HepG2 (cell line): ENCODE results near the gene CD4. TPM values are rescaled to one million over a fixed set of nuclear protein-coding genes. Genes with fewer than 3 reads are reported as not detected.

Source experiments
- BRD4 ChIP-seq: sonication (generic); formaldehyde crosslinking; IDR thresholded peaks from 2 replicates; pipeline ENCODE4 v1.4.0; 2020; ENCODE audit warnings: missing genetic modification reagents
- ELF4 ChIP-seq: sonication (generic); formaldehyde crosslinking; IDR thresholded peaks from 2 replicates; pipeline ENCODE4 v1.5.0; 2020; ENCODE audit warnings: missing genetic modification reagents, mild to moderate bottlenecking, moderate library complexity, borderline replicate concordance
- HNRNPK ChIP-seq: fragments of 200-400 bp; formaldehyde crosslinking; IDR thresholded peaks from 2 replicates; pipeline ENCODE4 v1.6.1; 2018; ENCODE audit warnings: low read length, low read depth, moderate library complexity, mild to moderate bottlenecking; ENCODE audit not compliant: poor library complexity, severe bottlenecking
- KDM5A ChIP-seq: fragments of 200-600 bp; sonication (generic); IDR thresholded peaks from 2 replicates; pipeline ENCODE4 v1.7.0; 2018; ENCODE audit warnings: antibody characterized with exemption, mild to moderate bottlenecking, low read length, borderline replicate concordance
- MXI1 ChIP-seq: IDR thresholded peaks from 3 replicates; pipeline ENCODE4 v1.6.1; 2012; ENCODE audit warnings: low read depth, low read length, inconsistent platforms, borderline replicate concordance
- NR2F1 ChIP-seq, 2 experiments: fragments of 450-650 bp in 1 of 2; formaldehyde crosslinking in 1 of 2; IDR thresholded peaks; 2 replicates each; pipeline versions ENCODE4 v1.5.0 to v1.6.1; 2016 to 2020; ENCODE audit warnings: mild to moderate bottlenecking in 1 of 2, missing compliant biosample characterization in 1 of 2, missing genetic modification reagents in 1 of 2, moderate library complexity in 1 of 2
- PRMT3 ChIP-seq: sonication (generic); formaldehyde crosslinking; IDR thresholded peaks from 2 replicates; pipeline ENCODE4 v1.8.1; 2022; ENCODE audit warnings: low read depth, mild to moderate bottlenecking, moderate library complexity, missing genetic modification reagents, borderline replicate concordance
- REL ChIP-seq: sonication (generic); formaldehyde crosslinking; conservative IDR thresholded peaks from 2 replicates; pipeline ENCODE4 v1.8.0; 2022; ENCODE audit warnings: mild to moderate bottlenecking, missing genetic modification reagents, moderate library complexity
- RFXAP ChIP-seq: sonication (generic); formaldehyde crosslinking; IDR thresholded peaks from 2 replicates; pipeline ENCODE4 v1.4.0; 2020; ENCODE audit warnings: missing genetic modification reagents, borderline replicate concordance
- TAF1 ChIP-seq: sonication (generic); formaldehyde crosslinking; IDR thresholded peaks from 2 replicates; pipeline ENCODE4 v1.4.0; 2020; ENCODE audit warnings: missing genetic modification reagents
- WIZ ChIP-seq: sonication (generic); formaldehyde crosslinking; IDR thresholded peaks from 2 replicates; pipeline ENCODE4 v1.5.1; 2020; ENCODE audit warnings: mild to moderate bottlenecking, missing genetic modification reagents
- XRCC5 ChIP-seq: fragments of 200-400 bp; formaldehyde crosslinking; optimal IDR thresholded peaks from 2 replicates; pipeline ENCODE3; 2017; ENCODE audit warnings: mild to moderate bottlenecking, low read length
- ZFP36L1 ChIP-seq: sonication (generic); formaldehyde crosslinking; IDR thresholded peaks from 2 replicates; pipeline ENCODE4 v1.8.0; 2022; ENCODE audit warnings: mild to moderate bottlenecking, missing genetic modification reagents, moderate library complexity
- ZFX ChIP-seq: sonication (generic); formaldehyde crosslinking; IDR thresholded peaks from 2 replicates; pipeline ENCODE4 v1.4.0; 2020; ENCODE audit warnings: mild to moderate bottlenecking, low read depth, missing genetic modification reagents, moderate library complexity
- ZNF777 ChIP-seq: sonication (generic); formaldehyde crosslinking; IDR thresholded peaks from 2 replicates; pipeline ENCODE4 v1.4.0; 2020; ENCODE audit warnings: missing genetic modification reagents
- polyA plus RNA-seq, 8 experiments: library from polyadenylated mRNA; depleted of rRNA in 3 of 8; stranded (reverse) in 7 of 8; unstranded in 1 of 8; fragments of >200 nt; fragmentation: Illumina TruSeq in 4 of 8; extraction: Trizol in 4 of 8; gene quantifications; 2 replicates each; pipeline versions ENCODE4 v1.2.1 to v1.2.3, GENCODE V29; 2011 to 2016; ENCODE audit warnings: low read depth in 4 of 8, missing spikeins in 1 of 8, mixed read lengths in 1 of 8; ENCODE audit not compliant: insufficient read depth in 1 of 8
- total RNA-seq, 5 experiments: library from RNA; depleted of rRNA; stranded (reverse); fragments of >200 nt; fragmentation: Illumina TruSeq; extraction: Trizol; gene quantifications; 2 replicates each; pipeline ENCODE4 v1.2.3, GENCODE V29; 2016; ENCODE audit warnings: low read depth in 1 of 5
- TF ChIP-seq, protein P1 (sequence below): IDR thresholded peaks from 2 replicates; pipeline ENCODE4 v1.6.1; 2016; ENCODE audit warnings: missing compliant biosample characterization, missing genetic modification reagents, borderline replicate concordance
- TF ChIP-seq, protein P2 (sequence below): sonication (generic); formaldehyde crosslinking; IDR thresholded peaks from 2 replicates; pipeline ENCODE4 v1.4.0; 2020; ENCODE audit warnings: missing genetic modification reagents

CD4 gene
- total and polyA plus RNA-seq, 2 of the 13 experiments (the other 11 are each of a cell fraction or from before 2014, with no cell fraction given), result 0.07 to 0.95 TPM

DNA sequence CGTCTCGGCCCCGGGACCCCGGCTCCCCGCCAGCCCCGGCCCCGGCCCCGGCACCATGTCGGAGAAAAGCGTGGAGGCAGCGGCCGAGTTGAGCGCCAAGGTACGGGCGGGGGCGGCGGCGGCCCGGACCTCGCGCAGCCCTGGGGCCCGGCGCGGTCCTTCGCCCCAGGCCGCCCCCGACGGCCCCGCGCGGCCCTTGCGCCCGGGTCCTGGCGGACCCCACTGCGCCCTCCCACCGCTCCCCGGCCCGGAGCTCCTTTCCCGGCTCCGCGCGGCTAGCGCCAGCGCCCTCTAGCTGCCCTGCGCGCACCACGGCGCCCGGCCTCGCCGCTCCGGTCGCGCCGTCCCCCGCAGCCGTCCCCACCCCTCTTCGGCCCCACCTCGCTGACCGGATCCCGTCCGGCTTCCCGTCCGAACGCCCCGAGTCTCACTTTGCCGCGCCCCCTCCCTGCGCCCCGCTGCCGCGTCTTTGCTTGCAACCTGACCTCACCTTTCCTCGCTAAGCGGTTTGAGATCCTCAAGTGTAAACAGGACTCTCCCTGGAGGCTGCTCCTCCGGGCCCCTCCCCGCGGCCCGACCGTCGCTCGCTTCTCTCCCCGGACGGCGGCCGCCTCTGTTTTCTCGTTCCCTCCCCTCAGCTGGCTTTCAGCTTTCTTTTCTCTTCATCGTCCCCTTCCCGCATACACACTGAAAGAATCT lies 22.5 kb upstream of the CD4 start (continued):
- no peak for TF ChIP-seq ZFP36L1
- TF ChIP-seq, protein P1, sequence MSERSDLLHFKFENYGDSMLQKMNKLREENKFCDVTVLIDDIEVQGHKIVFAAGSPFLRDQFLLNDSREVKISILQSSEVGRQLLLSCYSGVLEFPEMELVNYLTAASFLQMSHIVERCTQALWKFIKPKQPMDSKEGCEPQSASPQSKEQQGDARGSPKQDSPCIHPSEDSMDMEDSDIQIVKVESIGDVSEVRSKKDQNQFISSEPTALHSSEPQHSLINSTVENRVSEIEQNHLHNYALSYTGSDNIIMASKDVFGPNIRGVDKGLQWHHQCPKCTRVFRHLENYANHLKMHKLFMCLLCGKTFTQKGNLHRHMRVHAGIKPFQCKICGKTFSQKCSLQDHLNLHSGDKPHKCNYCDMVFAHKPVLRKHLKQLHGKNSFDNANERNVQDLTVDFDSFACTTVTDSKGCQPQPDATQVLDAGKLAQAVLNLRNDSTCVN (CRISPR knock-in tag), result no peak
- TF ChIP-seq XRCC5, result peak; percentile 44
- TF ChIP-seq KDM5A, result no peak
- TF ChIP-seq REL (CRISPR knock-in tag), result no peak
- TF ChIP-seq ZFX, result peak; percentile 61
- TF ChIP-seq, protein P2, sequence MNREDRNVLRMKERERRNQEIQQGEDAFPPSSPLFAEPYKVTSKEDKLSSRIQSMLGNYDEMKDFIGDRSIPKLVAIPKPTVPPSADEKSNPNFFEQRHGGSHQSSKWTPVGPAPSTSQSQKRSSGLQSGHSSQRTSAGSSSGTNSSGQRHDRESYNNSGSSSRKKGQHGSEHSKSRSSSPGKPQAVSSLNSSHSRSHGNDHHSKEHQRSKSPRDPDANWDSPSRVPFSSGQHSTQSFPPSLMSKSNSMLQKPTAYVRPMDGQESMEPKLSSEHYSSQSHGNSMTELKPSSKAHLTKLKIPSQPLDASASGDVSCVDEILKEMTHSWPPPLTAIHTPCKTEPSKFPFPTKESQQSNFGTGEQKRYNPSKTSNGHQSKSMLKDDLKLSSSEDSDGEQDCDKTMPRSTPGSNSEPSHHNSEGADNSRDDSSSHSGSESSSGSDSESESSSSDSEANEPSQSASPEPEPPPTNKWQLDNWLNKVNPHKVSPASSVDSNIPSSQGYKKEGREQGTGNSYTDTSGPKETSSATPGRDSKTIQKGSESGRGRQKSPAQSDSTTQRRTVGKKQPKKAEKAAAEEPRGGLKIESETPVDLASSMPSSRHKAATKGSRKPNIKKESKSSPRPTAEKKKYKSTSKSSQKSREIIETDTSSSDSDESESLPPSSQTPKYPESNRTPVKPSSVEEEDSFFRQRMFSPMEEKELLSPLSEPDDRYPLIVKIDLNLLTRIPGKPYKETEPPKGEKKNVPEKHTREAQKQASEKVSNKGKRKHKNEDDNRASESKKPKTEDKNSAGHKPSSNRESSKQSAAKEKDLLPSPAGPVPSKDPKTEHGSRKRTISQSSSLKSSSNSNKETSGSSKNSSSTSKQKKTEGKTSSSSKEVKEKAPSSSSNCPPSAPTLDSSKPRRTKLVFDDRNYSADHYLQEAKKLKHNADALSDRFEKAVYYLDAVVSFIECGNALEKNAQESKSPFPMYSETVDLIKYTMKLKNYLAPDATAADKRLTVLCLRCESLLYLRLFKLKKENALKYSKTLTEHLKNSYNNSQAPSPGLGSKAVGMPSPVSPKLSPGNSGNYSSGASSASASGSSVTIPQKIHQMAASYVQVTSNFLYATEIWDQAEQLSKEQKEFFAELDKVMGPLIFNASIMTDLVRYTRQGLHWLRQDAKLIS, result 0 out of 2 replicates have a peak, but pooled peaks have one; percentile 57
- no peak for TF ChIP-seq WIZ (CRISPR knock-in tag)
- TF ChIP-seq ZNF777 (CRISPR knock-in tag), result peak; percentile 92
- TF ChIP-seq PRMT3 (CRISPR knock-in tag), result no peak
- TF ChIP-seq NR2F1 (CRISPR knock-in tag; IDR thresholded peaks at IDR 0.05), result no peak
- TF ChIP-seq TAF1, result peak; percentile 14; the same call in 1 of the 2 replicates
- no peak for TF ChIP-seq BRD4 (CRISPR knock-in tag)
- no peak for TF ChIP-seq ELF4 (CRISPR knock-in tag)
- TF ChIP-seq RFXAP (CRISPR knock-in tag), result no peak; the same call in 1 of the 2 replicates
- TF ChIP-seq MXI1, result peak; percentile 47; the same call in 1 of the 3 replicates
- peak; percentile 29 for TF ChIP-seq HNRNPK
